Glutamatergic neuron (in vitro differentiated cells): ENCODE measurements around the gene FRAS1. TPM values are rescaled to one million over a fixed set of nuclear protein-coding genes. Genes with fewer than 3 reads are reported as not detected.

Experiments used
- DNase-seq: peaks from one replicate; pipeline ENCODE4 v3.0.0; 2022
- H3K27ac Mint-ChIP-seq: one replicate; pipeline ENCODE4 v1.8.0; 2020; ENCODE audit warnings: mild to moderate bottlenecking, mixed read lengths, inconsistent platforms; ENCODE audit not compliant: unreplicated experiment
- H3K27me3 Mint-ChIP-seq: one replicate; pipeline ENCODE4 v1.8.0; 2020; ENCODE audit warnings: mild to moderate bottlenecking, moderate library complexity, mixed read lengths, inconsistent platforms; ENCODE audit not compliant: unreplicated experiment
- H3K36me3 Mint-ChIP-seq: one replicate; pipeline ENCODE4 v1.8.0; 2020; ENCODE audit warnings: mild to moderate bottlenecking, mixed read lengths, inconsistent platforms; ENCODE audit not compliant: unreplicated experiment
- H3K4me1 Mint-ChIP-seq: one replicate; pipeline ENCODE4 v1.8.0; 2020; ENCODE audit warnings: mild to moderate bottlenecking, low read depth, mixed read lengths, inconsistent platforms; ENCODE audit not compliant: unreplicated experiment
- H3K4me3 Mint-ChIP-seq: one replicate; pipeline ENCODE4 v1.8.0; 2020; ENCODE audit warnings: mild to moderate bottlenecking, mixed read lengths, inconsistent platforms; ENCODE audit not compliant: unreplicated experiment
- H3K9me3 Mint-ChIP-seq: one replicate; pipeline ENCODE4 v1.8.0; 2020; ENCODE audit warnings: mild to moderate bottlenecking, moderate library complexity, mixed read lengths, inconsistent platforms; ENCODE audit not compliant: unreplicated experiment
- CTCF ChIP-seq: fragments of 200-600 bp; sonication (generic); IDR thresholded peaks from one replicate; pipeline ENCODE4 v1.5.0; 2021; ENCODE audit not compliant: partially characterized antibody, unreplicated experiment
- total RNA-seq: library from RNA; stranded (reverse); fragmentation: NEBNext Ultra II Directional; extraction: Animal tissue kit (Norgen Biotek cat#: 25700); gene quantifications from one replicate; pipeline ENCODE4 v1.2.1, GENCODE V29; 2021; ENCODE audit not compliant: unreplicated experiment

The FRAS1 gene
- total RNA-seq, 1 donor from 2014 or later = 18.7 TPM

GRCh38 chr4:78031417-78031950 lies 25.6 kb upstream of the FRAS1 start:
- H3K27me3 Mint-ChIP-seq = no peaks in the 10 kb centered on the region
- no peak for TF ChIP-seq CTCF
- H3K9me3 Mint-ChIP-seq = peaks cover 2% of the 10 kb centered on the region
- H3K4me1 Mint-ChIP-seq = no peaks in the 10 kb centered on the region
- no peaks in the 10 kb centered on the region for H3K36me3 Mint-ChIP-seq
- DNase-seq = no peak
- no peak overlapping the region for H3K4me3 Mint-ChIP-seq
- no peak overlapping the region for H3K27ac Mint-ChIP-seq

GRCh38 chr4:78032446-78032845 lies 24.7 kb upstream of the FRAS1 start:
- Mint-ChIP-seq H3K36me3 (no peaks in the 10 kb centered on the region), H3K27me3 (no peaks in the 10 kb centered on the region), H3K27ac (no peak overlapping the region), H3K4me1 (no peaks in the 10 kb centered on the region), H3K4me3 (no peak overlapping the region), H3K9me3 (peaks cover 2% of the 10 kb centered on the region)
- no peak for DNase-seq
- no peak for TF ChIP-seq CTCF

- Mint-ChIP-seq H3K9me3 (peaks cover 2% of the 10 kb centered on the region), H3K27ac (no peak overlapping the region), H3K27me3 (no peaks in the 10 kb centered on the region), H3K4me3 (no peak overlapping the region), H3K36me3 (no peaks in the 10 kb centered on the region), H3K4me1 (no peaks in the 10 kb centered on the region)
- TF ChIP-seq CTCF = no peak
- DNase-seq = no peak
Measured at GRCh38 chr4:78032929-78033328, 24.2 kb upstream of the FRAS1 start.

- Mint-ChIP-seq H3K9me3 (peaks cover 2% of the 10 kb centered on the region), H3K27ac (no peak overlapping the region), H3K36me3 (no peaks in the 10 kb centered on the region), H3K4me3 (no peak overlapping the region), H3K4me1 (no peaks in the 10 kb centered on the region), H3K27me3 (no peaks in the 10 kb centered on the region)
- DNase-seq = no peak
- TF ChIP-seq CTCF = no peak
Measured at GRCh38 chr4:78033861-78034260, 23.3 kb upstream of the FRAS1 start.

GRCh38 chr4:78038704-78039103 lies 18.4 kb upstream of the FRAS1 start:
- Mint-ChIP-seq H3K9me3 (no peaks in the 10 kb centered on the region), H3K27ac (no peak overlapping the region), H3K27me3 (no peaks in the 10 kb centered on the region), H3K4me3 (no peak overlapping the region), H3K36me3 (peaks cover 7% of the 10 kb centered on the region), H3K4me1 (no peaks in the 10 kb centered on the region)
- no peak for TF ChIP-seq CTCF
- DNase-seq = no peak
